ENCODE data around the gene MYO10. TPM values are rescaled to one million over a fixed set of nuclear protein-coding genes. Genes with fewer than 3 reads are reported as not detected.
"Not testable (repeated sequence)": the region's sequence is repeated elsewhere in the genome, so short reads cannot be mapped to it uniquely, and the experiment has no call there.

MYO10 gene
- total RNA-seq, 2 donors from 2014 or later: 57.6 to 71.7 TPM

DNA sequence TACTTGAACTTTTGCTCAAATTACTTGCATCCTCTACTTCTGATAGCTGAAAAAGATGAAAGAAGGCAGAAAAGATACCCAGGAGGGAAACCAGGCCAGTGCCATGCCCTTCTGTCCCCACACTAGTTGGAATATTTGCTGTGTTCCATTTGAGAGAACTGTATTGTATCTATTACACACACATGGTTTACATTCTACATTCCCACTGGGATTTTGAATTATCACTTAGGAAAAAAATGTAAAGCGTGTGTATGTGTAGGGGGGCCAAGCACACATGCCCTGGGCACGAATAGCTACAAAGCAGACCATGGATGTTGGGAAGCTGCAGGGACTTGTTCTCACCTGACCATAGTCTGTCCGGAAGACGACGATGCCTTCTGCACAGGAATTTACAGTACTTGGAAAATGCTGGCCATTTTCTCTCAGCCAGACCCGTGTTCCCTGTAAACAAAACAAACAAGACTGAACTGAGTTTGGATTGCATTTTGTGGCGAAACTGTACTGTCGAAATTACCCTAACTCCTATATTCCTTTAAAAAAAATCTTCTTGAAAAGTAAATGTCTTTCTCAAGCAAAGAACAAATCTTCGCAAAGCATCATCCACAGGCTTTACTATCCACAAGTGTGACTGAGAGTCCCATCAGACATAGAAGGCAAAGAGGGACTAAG is 58.7 kb downstream of the MYO10 start:
- DNase-seq: no peak
- no peak for ATAC-seq
- intact Hi-C loops (cut with DNase I, micrococcal nuclease): no loop called here

DNA sequence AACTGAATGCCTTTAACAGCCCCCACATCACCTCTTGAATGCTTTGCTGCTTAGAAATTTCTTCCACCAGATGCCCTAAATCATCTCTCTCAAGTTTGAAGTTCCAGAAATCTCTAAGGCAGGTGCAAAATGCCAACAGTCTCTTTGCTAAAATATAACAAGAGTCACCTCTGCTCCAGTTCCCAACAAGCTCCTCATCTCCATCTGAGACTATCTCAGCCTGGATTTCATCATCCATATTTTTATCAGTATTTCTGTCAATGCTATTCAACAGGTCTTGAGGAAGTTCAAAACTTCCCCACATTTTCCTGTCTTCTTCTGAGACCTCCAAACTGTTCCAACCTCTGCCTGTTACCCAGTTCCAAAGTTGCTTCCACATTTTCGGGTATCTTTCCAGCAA is 61.7 kb downstream of the MYO10 start:
- DNase-seq; intact Hi-C loops (cut with DNase I, micrococcal nuclease); ATAC-seq: not testable (repeated sequence)

DNA sequence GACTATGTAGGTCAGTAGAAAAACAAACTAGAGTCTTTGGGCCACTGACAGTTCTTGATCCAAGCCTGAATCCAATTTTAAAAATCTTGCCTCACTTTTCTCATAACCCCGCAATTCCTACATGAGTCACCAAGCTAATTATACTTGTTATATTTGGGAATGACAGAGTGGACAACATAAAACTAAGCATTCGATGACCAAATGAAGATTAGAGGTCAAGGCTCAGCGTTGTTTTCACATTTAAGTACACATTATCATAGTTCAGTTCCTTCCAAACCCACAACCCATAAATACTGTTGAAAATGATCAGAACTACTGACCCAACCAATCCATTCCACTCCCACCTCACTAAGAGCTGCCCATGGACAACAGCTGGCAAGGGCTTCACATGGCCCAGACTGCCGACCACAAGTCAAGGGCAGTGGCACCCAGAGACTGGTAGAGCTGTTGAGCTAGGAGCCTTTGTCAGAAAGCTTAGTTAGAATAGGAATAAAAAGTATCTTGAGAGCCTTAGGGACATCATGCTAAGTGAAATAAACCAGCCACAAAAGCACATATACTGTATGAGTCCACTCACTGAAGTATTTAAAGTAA is 64.2 kb downstream of the MYO10 start:
- intact Hi-C loops (cut with DNase I, micrococcal nuclease): no loop called here
- no peak for DNase-seq
- no peak for ATAC-seq

DNA sequence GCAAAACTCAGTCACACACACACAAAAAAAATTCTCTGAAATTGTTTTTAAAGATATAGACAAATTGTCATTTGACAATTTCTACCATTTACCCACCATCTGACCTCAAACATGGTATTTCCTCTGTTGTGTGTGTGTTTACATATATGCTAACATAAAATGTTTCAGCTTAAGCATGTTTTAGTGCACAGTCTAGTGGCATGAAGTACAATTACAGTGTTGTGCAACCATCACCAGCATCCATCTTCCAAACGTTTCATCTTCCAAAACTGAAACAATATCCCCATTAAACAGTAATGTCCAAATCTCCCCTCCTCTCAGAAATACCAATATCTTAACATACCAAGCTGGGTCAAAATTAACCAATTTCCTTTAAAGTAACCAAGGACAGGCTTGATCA is 65.2 kb downstream of the MYO10 start:
- intact Hi-C loops (cut with DNase I, micrococcal nuclease): no loop called here
- DNase-seq (no peak), ATAC-seq (no peak)

DNA sequence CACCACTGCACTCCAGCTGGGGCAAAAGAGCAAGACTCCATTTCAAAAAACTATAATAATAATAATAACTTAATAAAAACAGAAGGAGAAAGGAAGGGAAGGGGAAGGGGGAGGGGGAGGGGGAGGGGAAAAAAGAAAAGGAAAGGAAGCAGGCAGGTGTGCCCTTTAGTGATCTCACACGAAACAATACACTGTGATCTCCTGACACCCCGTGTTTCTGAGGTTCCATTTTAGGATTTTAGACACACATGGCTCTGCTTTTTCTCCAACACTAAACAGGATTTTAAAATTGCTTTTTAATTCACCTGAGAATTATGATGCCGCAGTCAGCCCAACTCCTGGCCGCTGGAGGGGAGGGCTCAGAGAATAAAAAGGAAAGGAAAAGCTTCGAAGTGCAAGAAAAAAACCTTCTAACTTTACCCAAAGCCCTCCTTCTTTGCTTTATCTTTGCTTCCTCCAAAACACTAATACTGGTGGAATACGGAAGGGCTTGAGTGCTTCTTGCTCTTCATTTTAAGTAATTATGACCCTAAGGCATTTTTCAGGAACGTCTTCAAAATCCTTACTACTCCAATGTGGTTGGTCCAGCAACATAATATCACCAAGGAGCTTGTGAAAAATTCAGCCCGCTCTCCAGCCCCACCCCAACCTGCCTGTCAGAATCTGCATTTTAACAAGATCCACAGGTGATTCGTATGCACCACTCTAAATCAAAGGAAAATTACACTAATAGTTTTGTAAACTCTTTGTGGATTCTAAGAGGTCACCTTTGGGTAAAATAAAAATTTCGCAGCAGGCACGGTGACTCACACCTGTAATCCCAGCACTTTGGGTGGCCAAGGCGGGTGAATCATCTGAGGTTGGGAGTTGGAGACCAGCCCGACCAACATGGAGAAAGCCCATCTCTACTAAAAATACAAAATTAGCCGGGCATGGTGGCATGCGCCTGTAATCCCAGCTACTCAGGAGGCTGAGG is 66.0 kb downstream of the MYO10 start:
- intact Hi-C loops (cut with DNase I, micrococcal nuclease): no loop called here
- no peak for DNase-seq
- ATAC-seq: no peak

DNA sequence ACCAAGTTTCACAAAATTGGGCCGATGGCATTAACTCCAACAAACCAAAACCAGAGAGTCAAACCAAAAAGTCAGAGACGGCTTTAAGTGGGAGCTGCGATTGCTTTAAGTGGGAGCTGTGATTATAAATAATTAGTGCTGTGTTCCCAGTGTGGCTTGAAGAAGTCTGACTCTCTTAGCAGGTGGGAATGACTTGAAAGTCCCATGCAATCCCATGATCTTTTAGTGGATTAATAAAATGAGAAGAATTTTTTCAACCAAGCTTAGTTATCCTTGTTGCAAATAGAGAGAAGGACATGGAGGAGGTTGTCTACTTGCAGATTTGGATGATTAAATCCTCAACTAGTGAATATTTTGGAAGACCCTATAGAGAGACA is 68.5 kb downstream of the MYO10 start:
- ATAC-seq (no peak), DNase-seq (no peak)
- intact Hi-C loops (cut with DNase I, micrococcal nuclease): no loop called here

DNA sequence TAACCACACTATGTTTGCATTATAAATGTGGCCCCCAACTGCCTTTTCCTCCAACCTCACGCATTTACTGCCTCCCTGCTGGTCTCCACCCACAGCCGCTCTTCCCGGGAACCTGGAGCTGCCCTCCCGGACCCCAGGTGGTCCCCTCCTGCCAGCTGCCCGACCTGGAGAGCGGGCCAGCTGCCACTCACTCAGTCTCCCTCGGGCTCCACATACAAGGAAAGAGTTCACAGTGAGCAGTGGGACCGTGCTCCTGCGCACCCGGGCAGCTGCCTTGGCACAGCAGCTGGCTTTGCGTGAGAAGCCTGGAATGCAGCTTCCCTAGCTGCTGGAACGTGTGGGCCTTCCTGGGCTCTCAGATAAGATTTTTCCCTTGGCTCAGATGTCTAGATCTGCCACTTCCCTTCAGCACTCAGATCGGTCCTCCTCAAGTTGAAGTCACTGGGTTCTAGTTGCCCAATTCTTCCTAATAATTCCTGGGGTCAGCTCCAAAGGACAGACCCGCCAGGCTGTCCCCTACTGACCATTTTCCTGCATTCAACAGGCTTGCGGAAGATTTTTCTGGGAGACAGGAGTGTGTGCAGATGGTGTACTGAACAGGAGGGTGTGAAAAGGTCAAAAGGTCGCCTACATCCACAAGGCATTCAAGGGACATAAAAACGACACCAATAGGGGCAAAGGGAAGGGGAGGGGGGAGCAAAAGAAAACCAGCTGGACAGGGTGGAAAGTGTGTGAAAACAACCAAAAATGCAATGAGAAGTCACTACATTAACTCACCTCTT is 69.1 kb downstream of the MYO10 start:
- DNase-seq (peak; percentile 39 to 42), ATAC-seq (peak; percentile 78)
- intact Hi-C loops (cut with DNase I, micrococcal nuclease): no loop called here

DNA sequence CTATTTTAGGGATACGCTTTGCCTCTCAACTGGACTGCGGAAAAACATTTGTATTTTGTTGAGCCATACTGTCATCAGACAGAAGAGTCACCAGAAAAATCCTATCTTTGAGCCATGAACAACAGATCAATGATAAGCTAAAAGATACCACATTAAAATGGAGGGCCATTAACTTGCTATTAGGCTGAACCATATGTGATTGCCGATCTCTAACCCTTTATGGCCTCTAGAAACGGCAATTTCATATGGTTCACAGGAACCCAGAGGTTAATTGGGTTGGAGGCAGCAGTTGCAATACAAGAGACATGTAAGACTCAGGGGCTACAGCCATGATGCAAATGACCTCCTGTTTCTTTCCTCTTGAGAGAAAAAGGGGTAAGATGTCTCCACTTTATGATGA is 69.8 kb downstream of the MYO10 start:
- no peak for DNase-seq
- ATAC-seq: no peak
- intact Hi-C loops (cut with DNase I, micrococcal nuclease): no loop called here

DNA sequence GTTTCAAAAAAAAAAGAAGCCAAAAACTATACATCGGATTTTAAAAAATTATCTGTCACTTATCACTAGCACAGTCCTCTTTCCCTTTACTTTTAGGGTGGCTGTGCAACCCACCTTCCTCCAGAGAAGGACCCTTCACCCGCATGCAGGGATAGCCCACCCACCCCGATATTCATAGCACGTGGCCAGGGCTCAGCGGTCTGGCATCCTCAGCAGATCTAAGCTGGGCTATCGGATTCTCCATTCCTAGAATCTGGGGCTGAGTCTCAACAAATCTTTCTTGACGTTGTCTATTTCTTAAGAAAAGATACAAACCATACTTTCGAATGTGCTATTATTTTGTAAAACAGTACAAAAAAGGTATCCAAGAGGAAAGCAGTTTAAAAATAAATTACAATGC is 70.9 kb downstream of the MYO10 start:
- ATAC-seq: no peak
- intact Hi-C loops (cut with DNase I, micrococcal nuclease): no loop called here
- DNase-seq: no peak

DNA sequence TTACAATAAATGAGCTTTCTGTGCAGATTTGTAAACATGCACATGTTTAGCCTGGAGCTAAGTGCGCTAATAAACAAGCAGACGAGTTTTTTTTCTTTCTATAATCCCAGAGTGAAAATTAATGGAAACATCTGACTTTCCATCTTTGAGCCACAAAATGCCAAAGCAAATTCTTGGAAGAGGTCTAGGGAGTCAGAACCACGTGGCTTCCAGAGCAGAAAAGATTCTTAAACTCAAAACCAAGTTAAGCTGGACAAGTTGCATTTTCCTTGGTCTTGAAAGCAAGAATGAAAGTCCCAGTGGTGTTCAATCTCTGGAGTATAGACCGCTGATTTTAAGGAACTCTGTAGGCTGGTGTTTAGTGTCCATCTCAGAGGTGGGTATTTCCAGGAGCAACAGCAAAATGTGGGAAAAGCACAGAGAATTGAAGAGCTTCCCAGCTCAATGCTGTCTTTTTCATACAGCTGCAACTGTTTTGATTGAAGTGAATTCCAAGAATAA is 71.4 kb downstream of the MYO10 start:
- intact Hi-C loops (cut with DNase I, micrococcal nuclease): no loop called here
- DNase-seq (no peak), ATAC-seq (no peak)

DNA sequence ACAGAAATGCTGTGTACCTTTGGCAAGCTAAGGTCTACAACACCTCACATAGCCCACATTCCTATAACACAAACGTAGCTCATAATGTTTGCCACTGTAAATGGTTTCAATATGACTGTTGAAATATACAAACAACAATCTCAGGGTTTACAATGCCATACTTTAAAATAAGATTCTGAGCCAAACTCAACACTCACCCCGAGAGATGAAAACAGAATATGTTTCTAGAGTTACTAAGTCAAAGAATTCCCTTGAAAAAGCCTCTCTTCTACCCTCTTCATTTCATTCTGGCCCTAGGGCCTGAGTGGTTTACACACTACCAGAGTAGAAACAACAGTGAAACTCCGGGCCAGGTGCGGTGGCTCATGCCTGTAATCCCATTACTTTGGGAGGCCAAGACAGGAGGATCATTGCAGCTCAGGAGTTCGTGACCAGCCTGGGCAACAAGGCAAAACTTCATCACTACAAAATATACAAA is 72.6 kb downstream of the MYO10 start:
- intact Hi-C loops (cut with DNase I, micrococcal nuclease): no loop called here
- no peak for DNase-seq
- no peak for ATAC-seq

DNA sequence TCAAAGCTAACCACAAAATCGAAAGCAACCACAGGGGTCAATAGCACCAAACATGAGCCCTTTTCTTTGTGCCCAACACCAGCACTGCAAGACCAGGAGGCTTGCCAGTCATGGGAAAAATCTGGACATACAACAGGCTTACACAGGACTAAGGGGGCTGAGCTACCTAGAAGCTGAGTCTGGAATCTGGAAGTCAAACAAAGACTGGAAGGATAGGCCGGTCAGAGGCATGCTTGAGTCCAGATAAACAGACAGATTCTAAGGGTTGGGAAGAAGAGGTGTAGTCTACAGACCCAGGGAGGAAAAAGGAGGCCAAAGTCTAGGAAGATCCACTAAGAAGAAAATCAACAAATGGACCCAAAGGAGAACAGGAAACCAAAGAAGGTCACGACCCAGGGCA is 73.3 kb downstream of the MYO10 start:
- intact Hi-C loops (cut with DNase I, micrococcal nuclease): no loop called here
- no peak for ATAC-seq
- DNase-seq: no peak

DNA sequence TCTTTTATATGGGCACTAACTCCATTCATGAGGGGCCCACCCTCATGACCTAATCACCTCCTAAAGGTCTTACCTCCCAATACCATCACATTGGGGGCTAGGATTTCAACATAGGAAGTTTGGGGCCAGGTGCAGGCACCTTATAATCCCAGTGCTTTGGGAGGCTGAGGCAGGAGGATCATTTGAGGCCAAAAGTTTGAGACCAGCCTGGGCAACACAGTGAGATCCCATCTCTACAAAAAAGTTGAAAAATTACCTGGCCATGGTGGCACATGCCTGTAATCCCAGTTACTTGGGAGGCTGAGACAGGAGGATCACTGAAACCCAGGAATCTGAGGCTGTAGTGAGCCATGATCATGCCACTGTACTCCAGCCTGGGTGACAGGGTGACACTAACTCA is 76.7 kb downstream of the MYO10 start:
- intact Hi-C loops (cut with DNase I, micrococcal nuclease): no loop called here
- no peak for ATAC-seq

DNA sequence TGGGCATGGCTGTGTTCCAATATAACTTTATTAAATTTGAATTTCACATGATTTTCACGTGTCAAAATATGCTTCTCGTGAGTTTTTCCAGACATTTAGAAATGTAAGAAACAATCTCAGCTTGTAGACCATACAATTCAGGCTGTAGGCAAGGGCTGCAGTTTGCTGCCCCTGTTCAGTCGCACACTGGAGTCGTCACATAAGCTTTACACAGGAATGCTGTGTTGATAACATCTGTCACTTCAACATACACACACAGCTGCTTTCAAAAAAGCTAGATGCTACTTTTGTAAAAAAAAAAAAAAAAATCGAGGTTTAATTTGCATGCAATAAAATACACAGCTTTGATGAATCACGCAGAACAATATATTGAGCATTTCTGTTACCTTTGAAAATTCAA is 77.9 kb downstream of the MYO10 start:
- ATAC-seq (no peak), DNase-seq (no peak)
- intact Hi-C loops (cut with DNase I, micrococcal nuclease): no loop called here

More for the DNA sequence above, 76.7 kb downstream of the MYO10 start:
- DNase-seq: no peak

DNA sequence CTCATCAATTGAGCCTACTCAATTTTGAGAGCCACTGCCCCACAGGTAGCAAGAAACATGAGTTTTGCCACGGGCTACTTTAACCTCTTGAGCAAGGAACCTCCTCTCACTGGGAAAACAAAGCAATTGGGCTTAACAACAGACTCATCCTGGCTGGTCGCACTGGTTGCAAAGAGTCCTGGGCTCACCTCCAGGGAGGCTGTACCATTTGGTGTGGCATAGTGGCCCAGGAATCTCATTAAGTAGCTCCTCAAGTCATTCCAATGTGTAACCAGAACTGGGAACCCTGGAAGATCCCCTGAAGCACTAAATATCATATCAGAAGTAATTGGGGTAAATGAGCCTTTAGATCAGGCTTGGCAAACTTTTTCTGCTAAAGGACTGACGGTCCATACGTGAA is 78.5 kb downstream of the MYO10 start:
- no peak for DNase-seq
- no peak for ATAC-seq
- intact Hi-C loops (cut with DNase I, micrococcal nuclease): no loop called here

DNA sequence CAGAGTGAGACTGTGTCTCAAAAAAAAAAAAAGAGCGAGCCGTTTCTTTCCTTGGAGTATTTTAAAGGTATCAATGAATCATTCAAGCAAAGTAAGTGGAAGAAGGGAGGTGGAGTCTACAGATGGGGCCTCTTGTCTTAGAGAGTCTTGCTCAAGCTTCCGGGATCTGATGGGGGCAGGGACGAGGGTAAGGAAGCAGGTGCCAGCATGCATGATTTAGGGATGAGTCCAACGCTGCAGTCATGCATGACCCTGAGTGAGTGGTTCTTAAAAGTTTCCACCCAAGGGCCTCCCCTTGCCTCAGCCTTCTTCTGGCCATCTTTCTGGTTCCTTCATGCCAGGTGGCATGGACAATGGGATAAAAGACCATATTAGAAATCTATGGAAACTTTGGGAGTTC is 79.6 kb downstream of the MYO10 start:
- no peak for DNase-seq
- ATAC-seq: no peak
- intact Hi-C loops (cut with DNase I, micrococcal nuclease): no loop called here

DNA sequence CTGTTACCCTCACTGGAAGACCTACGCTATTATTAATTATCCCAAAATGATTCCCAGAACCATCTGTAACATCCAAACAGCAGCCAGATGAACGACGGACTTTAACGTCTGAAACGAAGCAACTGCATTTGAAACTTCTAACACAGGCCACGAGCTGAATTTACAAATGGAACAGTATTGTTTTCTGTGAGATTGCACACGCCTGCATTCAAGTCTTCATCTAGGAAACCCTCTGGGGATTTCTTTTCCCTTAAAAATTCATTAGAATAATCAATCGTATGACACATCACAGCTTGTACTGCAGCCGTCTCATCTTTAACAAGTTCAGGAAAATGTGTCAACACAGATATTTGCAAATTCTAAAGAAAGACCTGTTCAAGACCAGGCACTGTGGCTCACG is 80.2 kb downstream of the MYO10 start:
- no peak for DNase-seq
- intact Hi-C loops (cut with DNase I, micrococcal nuclease): no loop called here
- no peak for ATAC-seq

DNA sequence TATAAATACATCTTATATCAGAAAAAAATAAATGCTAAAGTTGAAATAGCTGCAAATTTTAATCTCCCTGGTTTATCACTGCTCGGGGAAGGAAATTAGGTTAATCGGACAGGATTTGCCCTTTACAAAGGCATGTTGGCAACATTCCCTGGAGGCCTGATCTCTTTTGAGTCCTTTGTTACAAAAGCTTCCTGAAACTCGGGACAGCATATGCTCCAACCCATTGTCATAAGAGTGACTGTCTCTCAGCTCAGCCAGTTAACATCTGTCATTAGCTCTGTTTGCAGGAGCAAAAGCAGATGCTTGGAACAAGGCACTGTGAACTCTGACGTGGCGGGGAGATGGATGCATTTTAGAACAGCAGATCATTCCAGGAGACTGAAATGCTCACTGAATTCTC is 80.6 kb downstream of the MYO10 start:
- DNase-seq: no peak
- intact Hi-C loops (cut with DNase I, micrococcal nuclease): no loop called here
- ATAC-seq: peak; percentile 68

DNA sequence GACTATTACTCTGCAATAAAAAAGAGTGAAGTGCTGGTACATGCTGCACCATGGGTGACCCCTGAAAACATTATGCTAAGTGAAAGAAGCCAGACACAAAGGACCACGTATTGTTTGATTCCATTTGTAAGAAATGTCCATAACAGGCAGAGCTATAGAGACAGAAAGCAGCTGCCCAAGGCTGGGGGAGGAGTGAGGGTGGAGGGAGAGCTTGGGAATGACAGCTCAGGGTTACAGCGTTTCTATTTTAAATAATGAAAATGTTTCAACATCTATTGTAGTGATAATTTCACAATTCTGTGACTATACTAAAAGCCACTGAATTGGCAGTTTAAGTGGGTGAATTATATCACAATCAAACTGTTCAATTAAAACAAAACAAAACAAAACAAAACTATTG is 81.7 kb downstream of the MYO10 start:
- DNase-seq: no peak
- no peak for ATAC-seq
- intact Hi-C loops (cut with DNase I, micrococcal nuclease): no loop called here

Measured in left colon (tissue), 2 donors.